PC-3 (cell line): ENCODE data around the gene PYGO2. TPM values are rescaled to one million over a fixed set of nuclear protein-coding genes. Genes with fewer than 3 reads are reported as not detected.
"Not testable (repeated sequence)": the region's sequence is repeated elsewhere in the genome, so short reads cannot be mapped to it uniquely, and the experiment has no call there.

Source experiments
- ATAC-seq: fragments of 200-7000 bp; cut with Tn5 transposase; 2 replicates; pipeline ENCODE4 v1.9.1; 2020; ENCODE audit warnings: mild to moderate bottlenecking, moderate library complexity
- BruUV-seq: library from RNA; stranded (reverse); fragments of 400-500 nt; replicated peaks from 2 replicates; lab custom pipeline; 2021; lab: Mats Ljungman, UMichigan
- CTCF ChIA-PET: fragments of 300-600 bp; sonication (Branson Sonifier 250); formaldehyde crosslinking; loops from one replicate; lab custom pipeline; 2022; ENCODE audit warnings: antibody characterized with exemption; lab: Charles Lee
- POLR2A ChIA-PET: fragments of 300-600 bp; sonication (Branson Sonifier 250); formaldehyde crosslinking; loops from one replicate; lab custom pipeline; 2022; ENCODE audit warnings: antibody characterized with exemption; ENCODE audit not compliant: unreplicated experiment; lab: Charles Lee
- DNase-seq: peaks from one replicate; pipeline ENCODE4 v3.0.0-alpha.2; 2015
- H2AFZ ChIP-seq: fragments of 300-600 bp; sonication (generic); 2 replicates; pipeline ENCODE4 v1.6.0; 2016; ENCODE audit warnings: antibody characterized with exemption, low read length
- H3F3A ChIP-seq: fragments of 300-600 bp; sonication (generic); one replicate; pipeline ENCODE4 v1.6.0; 2017; ENCODE audit warnings: antibody characterized with exemption, low read length, control low read depth, mild to moderate bottlenecking; ENCODE audit not compliant: unreplicated experiment
- H3K27ac ChIP-seq: fragments of 300-600 bp; sonication (generic); 2 replicates; pipeline ENCODE4 v1.5.1; 2016; ENCODE audit warnings: mild to moderate bottlenecking, low read length
- H3K27me3 ChIP-seq: fragments of 300-600 bp; sonication (generic); 2 replicates; pipeline ENCODE4 v1.6.1; 2016; ENCODE audit warnings: low read length, mixed read lengths
- H3K36me3 ChIP-seq: fragments of 300-600 bp; sonication (generic); 2 replicates; pipeline ENCODE4 v1.6.1; 2016; ENCODE audit warnings: low read depth, mixed run types, low read length, mixed read lengths
- H3K4me1 ChIP-seq: fragments of 300-600 bp; sonication (generic); 2 replicates; pipeline ENCODE4 v1.5.1; 2016; ENCODE audit warnings: low read length; ENCODE audit not compliant: insufficient read depth
- H3K4me2 ChIP-seq: fragments of 300-600 bp; sonication (generic); 2 replicates; pipeline ENCODE4 v1.6.0; 2016; ENCODE audit warnings: low read length
- H3K4me3 ChIP-seq: fragments of 300-600 bp; sonication (generic); 2 replicates; pipeline ENCODE4 v1.5.1; 2016; ENCODE audit warnings: mild to moderate bottlenecking, low read length, mixed read lengths
- H3K79me2 ChIP-seq: fragments of 300-600 bp; sonication (generic); 2 replicates; pipeline ENCODE4 v1.6.1; 2017; ENCODE audit warnings: low read length, mixed read lengths
- H3K9ac ChIP-seq: fragments of 300-600 bp; sonication (generic); 2 replicates; pipeline ENCODE4 v1.6.0; 2016; ENCODE audit warnings: mild to moderate bottlenecking, low read length
- H3K9me2 ChIP-seq: fragments of 300-600 bp; sonication (generic); replicated peaks from 2 replicates; pipeline ENCODE4 v1.6.1; 2016; ENCODE audit warnings: mixed run types, low read length, mixed read lengths
- H3K9me3 ChIP-seq: fragments of 300-600 bp; sonication (generic); 2 replicates; pipeline ENCODE4 v1.6.1; 2016; ENCODE audit warnings: low read length, mixed read lengths
- H4K20me1 ChIP-seq: fragments of 300-600 bp; sonication (generic); 2 replicates; pipeline ENCODE4 v1.6.1; 2016; ENCODE audit warnings: low read length, mixed read lengths
- CTCF ChIP-seq: fragments of 300-600 bp; sonication (generic); conservative IDR thresholded peaks from 2 replicates; pipeline ENCODE4 v1.5.1; 2017; ENCODE audit warnings: antibody characterized with exemption, low read depth, mild to moderate bottlenecking, low read length
- EZH2 ChIP-seq: fragments of 300-600 bp; sonication (generic); IDR thresholded peaks from one replicate; pipeline ENCODE4 v1.6.1; 2017; ENCODE audit warnings: antibody characterized with exemption, mild to moderate bottlenecking, low read length; ENCODE audit not compliant: unreplicated experiment
- EZH2phosphoT487 ChIP-seq: fragments of 300-600 bp; sonication (generic); IDR thresholded peaks from 2 replicates; pipeline ENCODE4 v1.6.1; 2018; ENCODE audit warnings: mild to moderate bottlenecking, antibody characterized with exemption, low read length, borderline replicate concordance
- intact Hi-C: fragments of 100-400 bp; cut with micrococcal nuclease; formaldehyde crosslinking; loops from 2 replicates; pipeline ENCODE4 v1.9.0; 2023
- microRNA-seq: library from miRNA; unstranded; fragments of <30 nt; microRNA quantifications from one replicate; pipeline ENCODE4 v1.1.0, GENCODE V29; 2020; ENCODE audit not compliant: unreplicated experiment
- total RNA-seq: library from RNA; depleted of rRNA; stranded (reverse); fragments of >200 nt; gene quantifications from 2 replicates; pipeline ENCODE4 v1.2.3, GENCODE V29; 2014; rRNA removed

The PYGO2 gene
- total RNA-seq, 1 experiment from 2014 or later = 41.7 TPM

DNA sequence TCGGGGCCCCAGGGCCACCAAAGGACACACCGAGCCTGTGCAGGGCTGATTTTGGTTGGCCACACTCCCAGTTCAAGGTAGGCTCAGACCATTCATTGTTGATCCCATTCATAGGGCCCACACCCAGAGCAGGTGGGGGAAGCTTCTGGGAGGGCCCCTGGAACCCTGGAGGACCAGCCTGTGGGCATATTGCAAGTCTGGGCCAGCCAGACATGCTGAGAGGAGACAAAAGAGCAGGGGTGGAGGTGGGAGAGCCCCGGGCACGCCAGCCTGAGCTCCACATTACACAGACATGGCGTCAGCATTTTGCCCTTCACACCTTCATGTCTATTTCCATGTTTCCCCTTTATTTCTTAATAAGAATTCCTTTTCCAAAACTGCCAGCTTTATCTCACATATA is 50.7 kb downstream of the PYGO2 start:
- H4K20me1 ChIP-seq = no peaks in the 10 kb centered on the region
- CTCF ChIA-PET = no interaction called here
- H3K4me1 ChIP-seq = no peaks in the 10 kb centered on the region
- H3K27ac ChIP-seq = no peak overlapping the region
- intact Hi-C loops = no loop called here
- DNase-seq (no peak), ATAC-seq (no peak)
- H3K27me3 ChIP-seq = no peaks in the 10 kb centered on the region
- H3K79me2 ChIP-seq = no peaks in the 10 kb centered on the region
- no peaks in the 10 kb centered on the region for H3K36me3 ChIP-seq
- POLR2A ChIA-PET = no interaction called here
- H3K4me3 ChIP-seq = no peak overlapping the region
- no peaks in the 10 kb centered on the region for H3F3A ChIP-seq
- BruUV-seq = no TSS peak
- H3K9me3 ChIP-seq = no peaks in the 10 kb centered on the region
- no peak overlapping the region for H2AFZ ChIP-seq
- no peak overlapping the region for H3K4me2 ChIP-seq
- no peaks in the 10 kb centered on the region for H3K9me2 ChIP-seq
- H3K9ac ChIP-seq = no peak overlapping the region
- TF ChIP-seq CTCF (no peak), EZH2 (no peak), EZH2phosphoT487 (no peak)

GRCh38 chr1:154908937-154909336 is 52.6 kb downstream of the PYGO2 start:
- Histone ChIP-seq H3K36me3 (no peaks in the 10 kb centered on the region), H3K4me2 (no peak overlapping the region), H4K20me1 (no peaks in the 10 kb centered on the region), H3K9me2 (no peaks in the 10 kb centered on the region), H3K9ac (no peak overlapping the region), H3K4me1 (no peaks in the 10 kb centered on the region), H3K79me2 (no peaks in the 10 kb centered on the region), H3K9me3 (no peaks in the 10 kb centered on the region), H2AFZ (no peak overlapping the region), H3K27ac (no peak overlapping the region), H3F3A (no peaks in the 10 kb centered on the region), H3K4me3 (no peak overlapping the region), H3K27me3 (no peaks in the 10 kb centered on the region)
- ChIA-PET CTCF (no interaction called here), POLR2A (interaction anchor here (0.7 kb wide), 1 partner anchor 27 kb away, joined by 3 read pairs; no protein-coding TSS in a partner anchor)
- DNase-seq (no peak), ATAC-seq (no peak)
- no TSS peak for BruUV-seq
- no peak for TF ChIP-seq EZH2phosphoT487
- no peak for TF ChIP-seq CTCF
- TF ChIP-seq EZH2 = no peak
- intact Hi-C loops = no loop called here

GRCh38 chr1:154908129-154908528 is 53.5 kb downstream of the PYGO2 start:
- H3K4me2 ChIP-seq, H3K4me3 ChIP-seq, H3K79me2 ChIP-seq, intact Hi-C loops, H3K36me3 ChIP-seq, H3K9me2 ChIP-seq, H4K20me1 ChIP-seq, H3K9ac ChIP-seq, CTCF ChIA-PET, H3K4me1 ChIP-seq, H3K9me3 ChIP-seq, H3F3A ChIP-seq, DNase-seq, H2AFZ ChIP-seq, ATAC-seq, H3K27ac ChIP-seq, POLR2A ChIA-PET, BruUV-seq, H3K27me3 ChIP-seq: not testable (repeated sequence)

Small RNA genes within 50 kb of the gene (microRNA-seq; reads per million reads assigned to microRNA genes)
- gene MIR4258 = not detected

Other genes starting within 250 kb of the PYGO2 start
- 0.12 and 0.26 TPM in 2 replicates for gene KCNN3, start 91.5 kb downstream of the PYGO2 start, total RNA-seq
- 32.3 and 41.5 TPM in 2 replicates for gene PMVK, start 25.1 kb downstream of the PYGO2 start, total RNA-seq
- 35.4 and 43.1 TPM in 2 replicates for gene PBXIP1, start 5.7 kb downstream of the PYGO2 start, total RNA-seq
- 106 and 107 TPM in 2 replicates for gene SHC1, start 9.0 kb upstream of the PYGO2 start, total RNA-seq
- gene CKS1B, start 12.9 kb upstream of the PYGO2 start, total RNA-seq = 330 and 390 TPM in 2 replicates
- gene FLAD1, start 21.6 kb upstream of the PYGO2 start, total RNA-seq = 58.5 and 84.0 TPM in 2 replicates
- not detected in 2 replicates for gene LENEP, start 31.8 kb upstream of the PYGO2 start, total RNA-seq
- 39.7 and 59.1 TPM in 2 replicates for gene ZBTB7B, start 41.0 kb upstream of the PYGO2 start, total RNA-seq
- 0.18 and 3.0 TPM in 2 replicates for gene DCST2, start 72.0 kb upstream of the PYGO2 start, total RNA-seq
- not detected in 2 replicates for gene DCST1, start 72.0 kb upstream of the PYGO2 start, total RNA-seq
- 334 and 384 TPM in 2 replicates for gene ADAM15, start 89.5 kb upstream of the PYGO2 start, total RNA-seq
- 36.7 and 37.4 TPM in 2 replicates for gene EFNA4, start 102.0 kb upstream of the PYGO2 start, total RNA-seq
- 16.2 and 23.5 TPM in 2 replicates for gene EFNA3, start 117.1 kb upstream of the PYGO2 start, total RNA-seq
- 29.4 and 49.9 TPM in 2 replicates for gene EFNA1, start 166.1 kb upstream of the PYGO2 start, total RNA-seq
- gene SLC50A1, start 174.1 kb upstream of the PYGO2 start, total RNA-seq = 59.2 and 75.2 TPM in 2 replicates
- 53.6 and 74.3 TPM in 2 replicates for gene DPM3, start 178.7 kb upstream of the PYGO2 start, total RNA-seq
- gene KRTCAP2, start 211.5 kb upstream of the PYGO2 start, total RNA-seq = 241 and 257 TPM in 2 replicates
- gene TRIM46, start 212.1 kb upstream of the PYGO2 start, total RNA-seq = 4.1 and 5.4 TPM in 2 replicates
- gene THBS3, start 246.1 kb upstream of the PYGO2 start, total RNA-seq = 12.0 and 13.0 TPM in 2 replicates
- gene MTX1, start 246.9 kb upstream of the PYGO2 start, total RNA-seq = 141 and 152 TPM in 2 replicates